ENCODE measurements around the gene SMIM35. TPM values are rescaled to one million over a fixed set of nuclear protein-coding genes. Genes with fewer than 3 reads are reported as not detected.

SMIM35 gene
- polyA plus RNA-seq, 4 donors, result 0.08 to 0.29 (median 0.13) TPM

- no peak for DNase-seq (ENCODE audit: low read depth in 4 of 4, low spot score in 3 of 4)
Observed at GRCh38 chr11:118060081-118060661, 26.6 kb downstream of the SMIM35 start.

GRCh38 chr11:118059246-118059940 lies 27.4 kb downstream of the SMIM35 start:
- DNase-seq (ENCODE audit: low read depth in 4 of 4, low spot score in 3 of 4), result no peak

GRCh38 chr11:118058311-118059245 lies 28.2 kb downstream of the SMIM35 start:
- DNase-seq (ENCODE audit: low read depth in 4 of 4, low spot score in 3 of 4), result no peak

- no peak for DNase-seq (ENCODE audit: low read depth in 4 of 4, low spot score in 3 of 4)
Observed at GRCh38 chr11:118057251-118058145, 29.3 kb downstream of the SMIM35 start.

- DNase-seq (ENCODE audit: low read depth in 4 of 4, low spot score in 3 of 4), result no peak
Observed at GRCh38 chr11:118056806-118057205, 30.0 kb downstream of the SMIM35 start.

GRCh38 chr11:118055966-118056365 lies 30.8 kb downstream of the SMIM35 start:
- no peak for DNase-seq (ENCODE audit: low read depth in 4 of 4, low spot score in 3 of 4)

GRCh38 chr11:118054712-118055640 lies 31.8 kb downstream of the SMIM35 start:
- DNase-seq (ENCODE audit: low read depth in 4 of 4, low spot score in 3 of 4), result no peak

- no peak for DNase-seq (ENCODE audit: low read depth in 4 of 4, low spot score in 3 of 4)
Observed at GRCh38 chr11:118052581-118053206, 34.1 kb downstream of the SMIM35 start.

- no peak for DNase-seq (ENCODE audit: low read depth in 4 of 4, low spot score in 3 of 4)
Observed at GRCh38 chr11:118051611-118052461, 34.9 kb downstream of the SMIM35 start.

GRCh38 chr11:118051136-118051610 lies 35.6 kb downstream of the SMIM35 start:
- DNase-seq (ENCODE audit: low read depth in 4 of 4, low spot score in 3 of 4), result no peak

- DNase-seq (ENCODE audit: low read depth in 4 of 4, low spot score in 3 of 4), result no peak
Observed at GRCh38 chr11:118050208-118050891, 36.4 kb downstream of the SMIM35 start.

GRCh38 chr11:118049771-118050170 lies 37.0 kb downstream of the SMIM35 start:
- no peak for DNase-seq (ENCODE audit: low read depth in 4 of 4, low spot score in 3 of 4)

- no peak for DNase-seq (ENCODE audit: low read depth in 4 of 4, low spot score in 3 of 4)
Observed at GRCh38 chr11:118048472-118049370, 38.0 kb downstream of the SMIM35 start.

GRCh38 chr11:118047749-118048148 lies 39.0 kb downstream of the SMIM35 start:
- no peak for DNase-seq (ENCODE audit: low read depth in 4 of 4, low spot score in 3 of 4)

- no peak for DNase-seq (ENCODE audit: low read depth in 4 of 4, low spot score in 3 of 4)
Observed at GRCh38 chr11:118046964-118047700, 39.6 kb downstream of the SMIM35 start.

Measured in right renal pelvis (tissue), 4 donors.